Neural progenitor cell (in vitro differentiated cells): ENCODE data around the gene PDCD1.

Experiments used
- CTCF ChIP-seq: fragments of 200-600 bp; sonication (generic); IDR thresholded peaks from 2 replicates; pipeline ENCODE4 v1.5.1; 2017; ENCODE audit warnings: antibody characterized with exemption, mild to moderate bottlenecking
- EZH2phosphoT487 ChIP-seq: fragments of 200-600 bp; sonication (generic); IDR thresholded peaks from 2 replicates; pipeline ENCODE4 v1.6.1; 2017; ENCODE audit warnings: antibody characterized with exemption

- TF ChIP-seq CTCF (no peak), EZH2phosphoT487 (no peak)
Measured at GRCh38 chr2:241814643-241815476, 43.8 kb downstream of the PDCD1 start.
